HG02610 (cell line): ENCODE data around the gene FAM107B.
A peak's percentile ranks its signal among the peaks of the same experiment; 100 is the strongest.

Source experiments
- ATAC-seq: cut with Tn5 transposase; IDR thresholded peaks from one replicate; pipeline ENCODE4 v1.9.1; 2021; ENCODE audit warnings: mild to moderate bottlenecking, moderate library complexity; ENCODE audit not compliant: unreplicated experiment

The FAM107B gene

GRCh38 chr10:14563359-14563940 is 211.2 kb downstream of the FAM107B start:
- no peak for ATAC-seq

GRCh38 chr10:14563076-14563336 is 211.7 kb downstream of the FAM107B start:
- no peak for ATAC-seq

GRCh38 chr10:14562218-14563075 is 212.2 kb downstream of the FAM107B start:
- no peak for ATAC-seq

GRCh38 chr10:14560791-14561765 is 213.6 kb downstream of the FAM107B start:
- ATAC-seq = no peak

GRCh38 chr10:14560274-14560673 is 214.4 kb downstream of the FAM107B start:
- ATAC-seq = no peak

- ATAC-seq = no peak
Measured at GRCh38 chr10:14558025-14558424, 216.7 kb downstream of the FAM107B start.

GRCh38 chr10:14557567-14557966 is 217.1 kb downstream of the FAM107B start:
- ATAC-seq = no peak

- peak; percentile 50 for ATAC-seq
Measured at GRCh38 chr10:14556285-14556956, 218.3 kb downstream of the FAM107B start.

GRCh38 chr10:14555807-14556206 is 218.9 kb downstream of the FAM107B start:
- ATAC-seq = no peak

- ATAC-seq = no peak
Measured at GRCh38 chr10:14554491-14555205, 220.0 kb downstream of the FAM107B start.

- no peak for ATAC-seq
Measured at GRCh38 chr10:14554091-14554490, 220.6 kb downstream of the FAM107B start.

GRCh38 chr10:14553448-14553847 is 221.2 kb downstream of the FAM107B start:
- peak; percentile 41 for ATAC-seq

GRCh38 chr10:14552015-14552414 is 222.7 kb downstream of the FAM107B start:
- ATAC-seq = no peak

GRCh38 chr10:14550471-14550981 is 224.2 kb downstream of the FAM107B start:
- ATAC-seq = no peak

GRCh38 chr10:14549496-14549895 is 225.2 kb downstream of the FAM107B start:
- ATAC-seq = no peak

GRCh38 chr10:14548970-14549369 is 225.7 kb downstream of the FAM107B start:
- ATAC-seq = no peak

GRCh38 chr10:14548474-14548873 is 226.2 kb downstream of the FAM107B start:
- ATAC-seq = no peak

GRCh38 chr10:14547816-14548215 is 226.9 kb downstream of the FAM107B start:
- no peak for ATAC-seq

GRCh38 chr10:14545827-14546226 is 228.9 kb downstream of the FAM107B start:
- ATAC-seq = no peak

- ATAC-seq = no peak
Measured at GRCh38 chr10:14543904-14544210, 230.8 kb downstream of the FAM107B start.
